Measurements from ENCODE around the gene PPP1R3C.

DNA sequence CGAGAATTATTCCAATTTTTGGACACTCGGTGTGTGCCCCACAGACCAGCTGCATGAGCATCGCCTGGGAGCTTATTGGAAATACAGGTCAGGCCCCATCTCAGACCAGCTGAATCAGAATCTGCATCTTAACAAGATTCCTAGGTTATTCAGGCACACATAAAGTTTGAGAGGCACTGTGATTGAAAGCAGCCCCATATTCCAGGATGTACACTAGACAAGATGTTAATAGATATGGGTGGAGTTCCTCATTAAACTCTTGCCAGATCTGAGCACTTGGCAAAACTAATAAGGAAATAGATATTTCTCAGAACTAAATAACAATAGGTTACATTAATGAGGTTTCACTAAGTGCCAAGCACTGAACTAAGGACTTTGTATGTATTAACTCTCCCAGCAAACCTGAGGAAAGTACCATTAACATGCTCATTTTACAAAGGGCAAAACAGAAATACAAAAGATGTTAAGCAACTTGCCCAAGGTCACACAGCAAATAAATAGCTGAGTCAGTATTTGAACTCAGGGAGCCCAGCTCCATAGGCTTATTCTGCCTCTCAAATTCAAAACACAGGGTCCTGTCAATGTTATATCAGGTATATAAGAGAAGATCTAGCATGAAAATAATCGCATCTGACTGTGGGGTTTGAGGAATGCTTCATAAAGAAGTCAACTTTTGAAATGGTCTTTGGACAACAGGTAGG lies 29.9 kb downstream of the PPP1R3C start:
- TF ChIP-seq RFX5 (IDR thresholded peaks at IDR 0.05; ENCODE audit: low read depth, low read length): no peak
- TF ChIP-seq, protein P1, sequence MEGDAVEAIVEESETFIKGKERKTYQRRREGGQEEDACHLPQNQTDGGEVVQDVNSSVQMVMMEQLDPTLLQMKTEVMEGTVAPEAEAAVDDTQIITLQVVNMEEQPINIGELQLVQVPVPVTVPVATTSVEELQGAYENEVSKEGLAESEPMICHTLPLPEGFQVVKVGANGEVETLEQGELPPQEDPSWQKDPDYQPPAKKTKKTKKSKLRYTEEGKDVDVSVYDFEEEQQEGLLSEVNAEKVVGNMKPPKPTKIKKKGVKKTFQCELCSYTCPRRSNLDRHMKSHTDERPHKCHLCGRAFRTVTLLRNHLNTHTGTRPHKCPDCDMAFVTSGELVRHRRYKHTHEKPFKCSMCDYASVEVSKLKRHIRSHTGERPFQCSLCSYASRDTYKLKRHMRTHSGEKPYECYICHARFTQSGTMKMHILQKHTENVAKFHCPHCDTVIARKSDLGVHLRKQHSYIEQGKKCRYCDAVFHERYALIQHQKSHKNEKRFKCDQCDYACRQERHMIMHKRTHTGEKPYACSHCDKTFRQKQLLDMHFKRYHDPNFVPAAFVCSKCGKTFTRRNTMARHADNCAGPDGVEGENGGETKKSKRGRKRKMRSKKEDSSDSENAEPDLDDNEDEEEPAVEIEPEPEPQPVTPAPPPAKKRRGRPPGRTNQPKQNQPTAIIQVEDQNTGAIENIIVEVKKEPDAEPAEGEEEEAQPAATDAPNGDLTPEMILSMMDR (conservative IDR thresholded peaks at IDR 0.05; ENCODE audit: low read depth, low read length): no peak
- no peak for TF ChIP-seq POLR2A (IDR thresholded peaks at IDR 0.05; ENCODE audit: low read depth, low read length)
- TF ChIP-seq ELK1 (IDR thresholded peaks at IDR 0.05; ENCODE audit: borderline replicate concordance, low read depth, low read length): no peak
